Measurements from ENCODE around the gene SLC18A3. TPM values are rescaled to one million over a fixed set of nuclear protein-coding genes. Genes with fewer than 3 reads are reported as not detected.

The SLC18A3 gene
- total RNA-seq, 4 donors from 2014 or later: not detected

GRCh38 chr10:49608166-49609005 is 1.7 kb upstream of the SLC18A3 start:
- WGBS, 2 donors: 11 to 13% methylated on average over 13 to 14 of the region's 14 CpGs
- Histone ChIP-seq H3K4me3 (no peak overlapping the region), H3K27me3 (peaks cover 3 to 87% of the 10 kb centered on the region in 2 donors), H3K36me3 (no peaks in the 10 kb centered on the region), H3K27ac (no peak overlapping the region), H3K9me3 (peaks cover 0 to 5% (median 0%) of the 10 kb centered on the region in 4 donors), H3K4me1 (peaks cover 0 to 54% (median 4%) of the 10 kb centered on the region in 4 donors)
- no peak for TF ChIP-seq CTCF (IDR thresholded peaks at IDR 0.05)
- TF ChIP-seq EP300 (IDR thresholded peaks at IDR 0.05): no peak
- no peak for TF ChIP-seq POLR2A (IDR thresholded peaks at IDR 0.05)
- no peak for DNase-seq (ENCODE audit: low spot score in 2 of 2)

- no peak overlapping the region for H3K4me3 ChIP-seq
- no peaks in the 10 kb centered on the region for H3K36me3 ChIP-seq
- H3K27ac ChIP-seq: no peak overlapping the region
- TF ChIP-seq CTCF (IDR thresholded peaks at IDR 0.05) (no peak), POLR2A (IDR thresholded peaks at IDR 0.05) (no peak), EP300 (IDR thresholded peaks at IDR 0.05) (no peak)
- peaks cover 3 to 93% of the 10 kb centered on the region in 2 donors for H3K27me3 ChIP-seq
- 1 to 2% methylated on average over 11 to 19 of the region's 19 CpGs for WGBS, 2 donors
- H3K9me3 ChIP-seq: peaks cover 0 to 5% (median 0%) of the 10 kb centered on the region in 4 donors
- peaks cover 0 to 58% (median 4%) of the 10 kb centered on the region in 4 donors for H3K4me1 ChIP-seq
- no peak for DNase-seq (ENCODE audit: low spot score in 2 of 2)
Observed at GRCh38 chr10:49609006-49609282, 1.2 kb upstream of the SLC18A3 start.

GRCh38 chr10:49609283-49610113 is 612 bp upstream of the SLC18A3 start:
- TF ChIP-seq EP300 (IDR thresholded peaks at IDR 0.05) (no peak), POLR2A (IDR thresholded peaks at IDR 0.05) (no peak), CTCF (IDR thresholded peaks at IDR 0.05) (no peak)
- Histone ChIP-seq H3K27ac (no peak overlapping the region), H3K4me1 (peaks cover 0 to 63% (median 4%) of the 10 kb centered on the region in 4 donors), H3K27me3 (peaks cover 3 to 94% of the 10 kb centered on the region in 2 donors), H3K4me3 (peak overlapping the region in 1 of 4 donors; percentile 19), H3K36me3 (no peaks in the 10 kb centered on the region), H3K9me3 (peaks cover 0 to 5% (median 0%) of the 10 kb centered on the region in 4 donors)
- no peak for DNase-seq (ENCODE audit: low spot score in 2 of 2)
- 1% methylated on average over 45 to 56 of the region's 62 CpGs for WGBS, 2 donors

GRCh38 chr10:49610458-49611165 is 502 bp downstream of the SLC18A3 start:
- WGBS, 2 donors: 2 to 3% methylated on average over 14 to 38 of the region's 72 CpGs

GRCh38 chr10:49611166-49611815 is 1.2 kb downstream of the SLC18A3 start:
- Histone ChIP-seq H3K27ac (no peak overlapping the region), H3K4me3 (no peak overlapping the region), H3K36me3 (no peaks in the 10 kb centered on the region), H3K9me3 (no peaks in the 10 kb centered on the region), H3K27me3 (peaks cover 3 to 94% of the 10 kb centered on the region in 2 donors), H3K4me1 (peaks cover 0 to 63% (median 4%) of the 10 kb centered on the region in 4 donors)
- no peak for TF ChIP-seq EP300 (IDR thresholded peaks at IDR 0.05)
- TF ChIP-seq POLR2A (IDR thresholded peaks at IDR 0.05): no peak
- TF ChIP-seq CTCF (IDR thresholded peaks at IDR 0.05): no peak
- WGBS, 2 donors: 2 to 20% methylated on average over 1 to 28 of the region's 63 CpGs
- no peak for DNase-seq (ENCODE audit: low spot score in 2 of 2)

More at GRCh38 chr10:49610458-49611165, 502 bp downstream of the SLC18A3 start:
- TF ChIP-seq EP300 (IDR thresholded peaks at IDR 0.05): no peak
- Histone ChIP-seq H3K36me3 (no peaks in the 10 kb centered on the region), H3K27ac (no peak overlapping the region), H3K9me3 (no peaks in the 10 kb centered on the region), H3K4me3 (peak overlapping the region in 1 of 4 donors; percentile 19), H3K27me3 (peaks cover 3 to 94% of the 10 kb centered on the region in 2 donors), H3K4me1 (peaks cover 0 to 63% (median 4%) of the 10 kb centered on the region in 4 donors)
- DNase-seq (ENCODE audit: low spot score in 2 of 2): no peak

Data from tibial nerve (tissue), 4 donors.